Coronary artery (tissue), 2 donors: ENCODE measurements around the gene UMAD1.

Experiments used
- DNase-seq: peaks from one replicate; pipeline ENCODE4 v3.0.0-alpha.2; 2017; ENCODE audit warnings: low spot score
- H3K27ac ChIP-seq, 2 donors: fragments of 200-600 bp; sonication (generic); one replicate each; pipeline ENCODE4 v1.5.1; 2016 to 2019
- H3K4me3 ChIP-seq: fragments of 200-600 bp; sonication (generic); 2 replicates; pipeline ENCODE4 v1.5.1; 2016; ENCODE audit warnings: mild to moderate bottlenecking, moderate library complexity
- CTCF ChIP-seq: fragments of 200-600 bp; sonication (generic); IDR thresholded peaks from one replicate; pipeline ENCODE4 v1.5.1; 2019; ENCODE audit warnings: antibody characterized with exemption

Gene UMAD1

GRCh38 chr7:7884855-7885254 is 244.3 kb downstream of the UMAD1 start:
- TF ChIP-seq CTCF, result no peak
- H3K4me3 ChIP-seq, result no peak overlapping the region
- no peak for DNase-seq
- H3K27ac ChIP-seq, result no peak overlapping the region

GRCh38 chr7:7889791-7890568 is 249.4 kb downstream of the UMAD1 start:
- Histone ChIP-seq H3K27ac (no peak overlapping the region), H3K4me3 (no peak overlapping the region)
- DNase-seq, result no peak
- TF ChIP-seq CTCF, result no peak

- no peak for DNase-seq
- no peak overlapping the region for H3K4me3 ChIP-seq
- no peak for TF ChIP-seq CTCF
- no peak overlapping the region for H3K27ac ChIP-seq
These were observed 254.6 kb downstream of the UMAD1 start for GRCh38 chr7:7895004-7895650.

GRCh38 chr7:7895754-7896153 is 255.2 kb downstream of the UMAD1 start:
- H3K4me3 ChIP-seq, result no peak overlapping the region
- TF ChIP-seq CTCF, result no peak
- H3K27ac ChIP-seq, result no peak overlapping the region
- no peak for DNase-seq

- H3K27ac ChIP-seq, result no peak overlapping the region
- DNase-seq, result no peak
- no peak for TF ChIP-seq CTCF
- H3K4me3 ChIP-seq, result no peak overlapping the region
These were observed 257.0 kb downstream of the UMAD1 start for GRCh38 chr7:7897509-7897908.

- no peak for TF ChIP-seq CTCF
- Histone ChIP-seq H3K4me3 (no peak overlapping the region), H3K27ac (no peak overlapping the region)
- no peak for DNase-seq
These were observed 257.5 kb downstream of the UMAD1 start for GRCh38 chr7:7897949-7898515.
